H1 (cell line): ENCODE data around the gene CDKN1A. TPM values are rescaled to one million over a fixed set of nuclear protein-coding genes. Genes with fewer than 3 reads are reported as not detected.

Experiments
- CTCF ChIA-PET: fragments of 300-600 bp; sonication (Branson Sonifier 250); formaldehyde crosslinking; loops from one replicate; lab custom pipeline; 2021; ENCODE audit not compliant: partially characterized antibody; lab: Charles Lee
- POLR2A ChIA-PET: fragments of 300-600 bp; sonication (Branson Sonifier 250); formaldehyde crosslinking; loops from one replicate; lab custom pipeline; 2021; ENCODE audit warnings: inconsistent platforms; ENCODE audit not compliant: partially characterized antibody; lab: Charles Lee
- DNase-seq, 2 experiments: peaks; one replicate each; pipeline versions ENCODE4 v3.0.0 to v3.0.0-alpha.2; 2010 to 2022; ENCODE audit warnings: low spot score in 2 of 2, low read depth in 1 of 2, mixed read lengths in 1 of 2
- FAIRE-seq: peaks from 2 replicates; lab custom pipeline; 2011; peaks lifted over from hg19 to GRCh38; lab: Jason Lieb, UNC
- H2AFZ ChIP-seq: 2 replicates; pipeline ENCODE4 v1.8.1; 2012; ENCODE audit warnings: low read length, inconsistent platforms
- H2AK5ac ChIP-seq: 2 replicates; pipeline ENCODE4 v1.6.1; 2013; ENCODE audit warnings: low read depth, low read length
- H2BK120ac ChIP-seq: replicated peaks from 2 replicates; pipeline ENCODE3; 2013; ENCODE audit warnings: low read depth, low read length, inconsistent platforms
- H2BK12ac ChIP-seq: 2 replicates; pipeline ENCODE4 v1.6.1; 2013; ENCODE audit warnings: low read depth, low read length
- H2BK15ac ChIP-seq: 2 replicates; pipeline ENCODE4 v1.6.1; 2013; ENCODE audit warnings: low read length
- H2BK20ac ChIP-seq: 2 replicates; pipeline ENCODE4 v1.6.1; 2013; ENCODE audit warnings: low read length
- H2BK5ac ChIP-seq: 2 replicates; pipeline ENCODE4 v1.6.1; 2013; ENCODE audit warnings: low read depth, low read length
- H3K14ac ChIP-seq: 2 replicates; pipeline ENCODE4 v1.6.1; 2013; ENCODE audit warnings: inconsistent platforms; ENCODE audit not compliant: insufficient read length
- H3K18ac ChIP-seq: 2 replicates; pipeline ENCODE4 v1.6.1; 2013; ENCODE audit warnings: low read length; ENCODE audit errors: extremely low read depth
- H3K23ac ChIP-seq: 2 replicates; pipeline ENCODE4 v1.6.1; 2013; ENCODE audit warnings: inconsistent platforms; ENCODE audit not compliant: insufficient read length
- H3K23me2 ChIP-seq: 2 replicates; pipeline ENCODE4 v1.6.1; 2013; ENCODE audit warnings: low read depth, low read length
- H3K27ac ChIP-seq: 2 replicates; pipeline ENCODE4 v1.6.1; 2011; ENCODE audit warnings: low read depth, low read length, inconsistent platforms
- H3K27me3 ChIP-seq, 4 experiments: replicated peaks in 1 of 4; 1 replicate in 1 of 4; 2 replicates in 3 of 4; pipeline versions ENCODE4 v1.6.1 to v1.8.1; 2011 to 2013; ENCODE audit warnings: low read length in 3 of 4, mild to moderate bottlenecking in 3 of 4, inconsistent platforms in 2 of 4, mixed read lengths in 2 of 4, moderate library complexity in 1 of 4; ENCODE audit not compliant: control insufficient read depth in 3 of 4, insufficient read depth in 3 of 4; ENCODE audit errors: extremely low read depth in 1 of 4
- H3K36me3 ChIP-seq, 4 experiments: 2 replicates each; pipeline versions ENCODE4 v1.6.1 to v1.8.1; 2011 to 2013; ENCODE audit warnings: mild to moderate bottlenecking in 4 of 4, low read length in 3 of 4, moderate library complexity in 2 of 4, control low read depth in 1 of 4, inconsistent platforms in 1 of 4; ENCODE audit not compliant: insufficient read depth in 4 of 4, control insufficient read depth in 2 of 4
- H3K4ac ChIP-seq: replicated peaks from 2 replicates; pipeline ENCODE3; 2013; ENCODE audit warnings: low read length, low read depth, mixed read lengths, inconsistent platforms; ENCODE audit not compliant: insufficient read length
- H3K4me1 ChIP-seq, 4 experiments: replicated peaks in 1 of 4; 1 replicate in 1 of 4; 2 replicates in 3 of 4; pipeline versions ENCODE4 v1.6.1 to v1.8.1; 2011 to 2013; ENCODE audit warnings: low read length in 3 of 4, inconsistent platforms in 2 of 4, mixed read lengths in 1 of 4; ENCODE audit not compliant: insufficient read depth in 4 of 4, control insufficient read depth in 3 of 4
- H3K4me2 ChIP-seq, 2 experiments: 2 replicates each; pipeline versions ENCODE4 v1.6.1 to v1.8.1; 2011 to 2013; ENCODE audit warnings: low read depth in 2 of 2, low read length in 2 of 2, control low read depth in 1 of 2, inconsistent platforms in 1 of 2, mild to moderate bottlenecking in 1 of 2; ENCODE audit not compliant: insufficient read depth in 1 of 2
- H3K4me3 ChIP-seq, 4 experiments: fragments of 200-600, 300-600 bp in 1 of 4; sonication (generic), shearing (Covaris generic), sonication (Bioruptor Twin) in 1 of 4; 2 replicates each; pipeline versions ENCODE4 v1.5.1 to v1.8.1; 2011 to 2016; ENCODE audit warnings: low read length in 4 of 4, low read depth in 3 of 4, control low read depth in 2 of 4, inconsistent platforms in 2 of 4, mild to moderate bottlenecking in 2 of 4, mixed read lengths in 1 of 4, moderate library complexity in 1 of 4; ENCODE audit not compliant: insufficient read depth in 2 of 4; ENCODE audit errors: extremely low read depth in 1 of 4
- H3K56ac ChIP-seq: replicated peaks from 2 replicates; pipeline ENCODE3; 2013; ENCODE audit warnings: low read depth, mild to moderate bottlenecking, mixed read lengths, low read length, inconsistent platforms; ENCODE audit not compliant: insufficient read length
- H3K79me1 ChIP-seq: 2 replicates; pipeline ENCODE4 v1.6.1; 2013; ENCODE audit warnings: low read depth, low read length, control low read depth
- H3K79me2 ChIP-seq, 2 experiments: 2 replicates each; pipeline versions ENCODE4 v1.6.1 to v1.8.1; 2012 to 2013; ENCODE audit warnings: low read length in 2 of 2, mild to moderate bottlenecking in 2 of 2, inconsistent platforms in 1 of 2; ENCODE audit not compliant: insufficient read depth in 2 of 2, control insufficient read depth in 1 of 2
- H3K9ac ChIP-seq, 4 experiments: replicated peaks in 1 of 4; 1 replicate in 1 of 4; 2 replicates in 3 of 4; pipeline versions ENCODE4 v1.6.1 to v1.8.1; 2011 to 2013; ENCODE audit warnings: low read depth in 3 of 4, low read length in 3 of 4, control low read depth in 2 of 4, mild to moderate bottlenecking in 2 of 4, moderate library complexity in 2 of 4, inconsistent platforms in 1 of 4; ENCODE audit errors: extremely low read depth in 1 of 4
- H3K9me3 ChIP-seq, 2 experiments: 2 replicates each; pipeline versions ENCODE4 v1.6.1 to v1.8.1; 2012 to 2013; ENCODE audit warnings: mild to moderate bottlenecking in 2 of 2, moderate library complexity in 2 of 2, control low read depth in 1 of 2, inconsistent platforms in 1 of 2, low read depth in 1 of 2, low read length in 1 of 2, mixed read lengths in 1 of 2; ENCODE audit not compliant: insufficient read depth in 2 of 2
- H4K20me1 ChIP-seq, 2 experiments: replicated peaks in 1 of 2; 2 replicates each; pipeline versions ENCODE3 to v1.8.1; 2011 to 2013; ENCODE audit warnings: inconsistent platforms in 2 of 2, low read length in 2 of 2, mild to moderate bottlenecking in 1 of 2; ENCODE audit not compliant: insufficient read depth in 2 of 2, control insufficient read depth in 1 of 2
- H4K5ac ChIP-seq: 2 replicates; pipeline ENCODE4 v1.6.1; 2013; ENCODE audit warnings: low read length, low read depth, mixed read lengths, inconsistent platforms; ENCODE audit not compliant: insufficient read length
- H4K8ac ChIP-seq: 2 replicates; pipeline ENCODE4 v1.8.0; 2013; ENCODE audit warnings: mild to moderate bottlenecking, moderate library complexity, low read length, inconsistent platforms; ENCODE audit not compliant: insufficient read depth; ENCODE audit errors: extremely low read depth
- H4K91ac ChIP-seq: replicated peaks from 2 replicates; pipeline ENCODE3; 2013; ENCODE audit warnings: low read length, mixed read lengths, inconsistent platforms; ENCODE audit not compliant: insufficient read length
- GTF2F1 ChIP-seq: IDR thresholded peaks from 2 replicates; pipeline ENCODE4 v1.6.1; 2012; ENCODE audit warnings: low read depth, low read length, improper control_type of control experiment, borderline replicate concordance
- SIRT6 ChIP-seq: IDR thresholded peaks from one replicate; pipeline ENCODE4 v1.7.1; 2012; ENCODE audit warnings: low read length, inconsistent platforms
- TEAD4 ChIP-seq: IDR thresholded peaks from 2 replicates; pipeline ENCODE4 v1.6.1; 2012; ENCODE audit warnings: low read depth, low read length, inconsistent platforms, mixed read lengths
- WGBS, 2 experiments: shearing (Covaris generic) in 1 of 2; methylation state at CpG; one replicate each; pipeline versions ENCODE4 v1.1.6 to v1.1.7; 2013 to 2015; ENCODE audit warnings: low lambda C conversion rate in 2 of 2, mixed read lengths in 2 of 2, inconsistent platforms in 1 of 2, low coverage in 1 of 2, missing lambda C conversion rate in 1 of 2; ENCODE audit not compliant: insufficient replicate concordance in 2 of 2, insufficient coverage in 1 of 2, insufficient read length in 1 of 2; ENCODE audit errors: extremely low coverage in 1 of 2, missing lambda C conversion rate in 1 of 2; 5-methylcytosine and 5-hydroxymethylcytosine counted together
- polyA plus RNA-seq, 7 experiments: library from polyadenylated mRNA; depleted of rRNA in 3 of 7; stranded (reverse) in 5 of 7; unstranded in 2 of 7; fragments of >200 nt in 5 of 7; fragments of 200-250 nt in 2 of 7; gene quantifications; 1 replicate in 5 of 7; 2 replicates in 1 of 7; 4 replicates in 1 of 7; pipeline versions ENCODE4 v1.2.1 to v1.2.3, GENCODE V29; 2011 to 2013; ENCODE audit warnings: missing spikeins in 2 of 7, mixed read lengths in 2 of 7
- total RNA-seq: library from RNA; stranded (reverse); fragmentation: NEBNext Ultra II Directional; extraction: Animal tissue kit (Norgen Biotek cat#: 25700); gene quantifications from 2 replicates; pipeline ENCODE4 v1.2.1, GENCODE V29; 2021

CDKN1A gene
- total and polyA plus RNA-seq, 2 of the 8 experiments (the other 6 are each of a cell fraction or from before 2014, with no cell fraction given) = 15.2 to 36.0 TPM

- Histone ChIP-seq H4K8ac (no peak overlapping the region), H3K79me2 (no peaks in the 10 kb centered on the region), H2BK5ac (no peak overlapping the region), H2AFZ (no peak overlapping the region), H3K27ac (no peak overlapping the region), H3K23ac (no peak overlapping the region), H3K23me2 (no peaks in the 10 kb centered on the region), H3K36me3 (no peaks in the 10 kb centered on the region), H3K9ac (no peak overlapping the region), H3K27me3 (no peaks in the 10 kb centered on the region), H3K18ac (no peak overlapping the region), H4K91ac (no peak overlapping the region), H2AK5ac (no peak overlapping the region), H2BK12ac (no peak overlapping the region), H3K4me2 (no peak overlapping the region), H4K20me1 (peaks cover 0 to 3% of the 10 kb centered on the region in 2 experiments), H3K4ac (no peak overlapping the region), H3K9me3 (no peaks in the 10 kb centered on the region), H3K4me3 (no peak overlapping the region), H2BK15ac (no peak overlapping the region), H2BK120ac (no peak overlapping the region), H3K56ac (no peak overlapping the region), H4K5ac (no peak overlapping the region), H2BK20ac (no peak overlapping the region), H3K14ac (no peak overlapping the region), H3K79me1 (no peaks in the 10 kb centered on the region), H3K4me1 (no peaks in the 10 kb centered on the region)
- CTCF ChIA-PET = interaction anchor here (0.6 to 3.1 kb wide), 6 partner anchors 10 to 80 kb away, joined by 3 to 9 read pairs (median 4); no protein-coding TSS in a partner anchor
- DNase-seq = no peak
- TF ChIP-seq TEAD4 = no peak
- TF ChIP-seq GTF2F1 = no peak
- TF ChIP-seq SIRT6 = no peak
- FAIRE-seq = no peak
- POLR2A ChIA-PET = no interaction called here
- 97% methylated on average over 2 of the region's 2 CpGs; no CpG with 5 or more reads in 1 of the 2 experiments for WGBS, 2 experiments
Measured at GRCh38 chr6:36695414-36695813, 16.9 kb downstream of the CDKN1A start.
